Esophagus squamous epithelium (tissue), 4 donors: ENCODE measurements around the gene EHF.

Experiments used
- POLR2A ChIP-seq, 4 donors: fragments of 450-650 bp; IDR thresholded peaks; one replicate each; pipeline ENCODE4 v1.6.1; 2017; ENCODE audit warnings: antibody characterized with exemption in 4 of 4, mild to moderate bottlenecking in 4 of 4, moderate library complexity in 3 of 4
- TF ChIP-seq, protein P1 (sequence below), 6 experiments: fragments of 450-650 bp in 4 of 6; fragments of 200-600 bp in 2 of 6; sonication (generic) in 2 of 6; IDR thresholded peaks; one replicate each; pipeline ENCODE4 v1.5.1; 2016 to 2019; ENCODE audit warnings: antibody characterized with exemption in 6 of 6, mild to moderate bottlenecking in 4 of 6, moderate library complexity in 4 of 6

DNA sequence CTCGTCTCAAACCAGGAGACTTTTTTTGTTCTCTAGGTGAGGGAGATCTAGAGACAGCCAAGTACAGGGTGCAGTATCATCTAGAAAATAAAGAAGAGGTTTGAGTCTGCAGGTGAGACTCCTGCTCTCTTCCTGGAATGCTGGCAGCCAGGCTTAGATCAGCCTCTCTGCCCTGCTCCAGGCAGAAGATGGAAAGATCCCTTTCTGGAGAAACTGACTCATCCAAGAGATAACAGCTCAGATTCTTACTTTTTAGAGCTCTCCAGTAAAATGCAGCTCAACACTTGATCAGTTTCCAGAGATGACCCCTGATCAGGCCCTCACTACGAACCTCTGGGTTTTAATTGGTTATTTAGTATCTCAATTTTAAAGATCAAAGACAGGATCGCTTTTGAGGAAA lies 44.6 kb upstream of the EHF start:
- TF ChIP-seq, protein P1, sequence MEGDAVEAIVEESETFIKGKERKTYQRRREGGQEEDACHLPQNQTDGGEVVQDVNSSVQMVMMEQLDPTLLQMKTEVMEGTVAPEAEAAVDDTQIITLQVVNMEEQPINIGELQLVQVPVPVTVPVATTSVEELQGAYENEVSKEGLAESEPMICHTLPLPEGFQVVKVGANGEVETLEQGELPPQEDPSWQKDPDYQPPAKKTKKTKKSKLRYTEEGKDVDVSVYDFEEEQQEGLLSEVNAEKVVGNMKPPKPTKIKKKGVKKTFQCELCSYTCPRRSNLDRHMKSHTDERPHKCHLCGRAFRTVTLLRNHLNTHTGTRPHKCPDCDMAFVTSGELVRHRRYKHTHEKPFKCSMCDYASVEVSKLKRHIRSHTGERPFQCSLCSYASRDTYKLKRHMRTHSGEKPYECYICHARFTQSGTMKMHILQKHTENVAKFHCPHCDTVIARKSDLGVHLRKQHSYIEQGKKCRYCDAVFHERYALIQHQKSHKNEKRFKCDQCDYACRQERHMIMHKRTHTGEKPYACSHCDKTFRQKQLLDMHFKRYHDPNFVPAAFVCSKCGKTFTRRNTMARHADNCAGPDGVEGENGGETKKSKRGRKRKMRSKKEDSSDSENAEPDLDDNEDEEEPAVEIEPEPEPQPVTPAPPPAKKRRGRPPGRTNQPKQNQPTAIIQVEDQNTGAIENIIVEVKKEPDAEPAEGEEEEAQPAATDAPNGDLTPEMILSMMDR (IDR thresholded peaks at IDR 0.05): no peak
- TF ChIP-seq POLR2A (IDR thresholded peaks at IDR 0.05): no peak
